GM21786 (cell line): ENCODE results near the gene UBE2G2.
"Not testable (repeated sequence)": the region's sequence is repeated elsewhere in the genome, so short reads cannot be mapped to it uniquely, and the experiment has no call there.

Experiments
- ATAC-seq: cut with Tn5 transposase; IDR thresholded peaks from one replicate; pipeline ENCODE4 v1.9.1; 2021; ENCODE audit not compliant: unreplicated experiment

Gene UBE2G2

GRCh38 chr21:44836666-44837471 is 35.2 kb upstream of the UBE2G2 start:
- no peak for ATAC-seq

- ATAC-seq, result no peak
Observed at GRCh38 chr21:44836349-44836665, 34.7 kb upstream of the UBE2G2 start.

DNA sequence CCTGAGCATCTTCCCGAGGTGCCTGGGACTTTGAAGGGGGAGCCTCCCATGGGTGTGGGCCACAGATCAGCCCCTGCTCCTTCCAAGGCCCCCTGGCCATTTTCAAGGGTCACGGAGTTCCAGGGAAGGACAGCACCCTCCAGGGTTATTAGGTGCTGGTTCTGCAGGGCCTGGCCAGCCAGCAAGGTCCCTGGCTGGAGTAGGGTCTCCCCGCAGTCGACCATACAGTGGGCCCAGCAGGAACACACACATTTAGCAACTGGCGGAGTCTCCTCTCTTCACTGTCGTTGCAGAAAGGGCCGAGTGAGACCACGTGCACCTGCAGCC is 34.0 kb upstream of the UBE2G2 start:
- no peak for ATAC-seq

DNA sequence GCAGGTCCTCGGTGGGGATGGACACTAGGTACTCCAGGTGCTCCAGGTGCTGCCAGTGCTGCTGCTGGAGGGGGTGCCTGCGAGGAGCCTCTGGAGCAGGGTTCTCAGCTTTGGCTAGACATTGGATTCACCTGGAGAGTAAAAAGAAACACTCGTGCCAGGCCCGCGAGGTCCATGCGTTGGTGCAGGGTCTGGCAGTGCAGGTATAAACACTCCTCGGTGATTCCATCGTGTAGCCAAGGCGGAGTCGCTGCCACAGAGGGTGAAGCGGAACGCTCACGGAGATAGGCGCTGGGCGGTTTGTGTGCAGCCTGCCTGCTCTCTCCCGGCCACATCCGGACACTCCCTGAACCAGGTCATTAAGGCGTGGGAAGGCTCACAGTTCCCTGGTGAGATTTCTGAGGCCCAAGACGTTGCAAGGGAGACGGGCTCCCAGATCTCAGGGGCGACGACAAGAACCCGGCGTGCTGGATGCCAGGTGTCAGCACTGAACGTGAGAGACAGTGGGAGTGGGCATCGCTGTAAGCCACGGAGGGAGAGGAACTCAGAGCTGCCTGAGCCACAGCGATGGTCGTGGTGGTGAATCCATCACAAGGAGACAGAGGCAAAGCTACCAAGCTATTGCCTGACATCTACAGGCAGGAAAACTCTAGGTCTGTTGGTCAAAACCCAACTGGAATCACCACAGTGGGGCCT is 33.5 kb upstream of the UBE2G2 start:
- no peak for ATAC-seq

- ATAC-seq, result no peak
Observed at GRCh38 chr21:44834231-44834950, 32.8 kb upstream of the UBE2G2 start.

DNA sequence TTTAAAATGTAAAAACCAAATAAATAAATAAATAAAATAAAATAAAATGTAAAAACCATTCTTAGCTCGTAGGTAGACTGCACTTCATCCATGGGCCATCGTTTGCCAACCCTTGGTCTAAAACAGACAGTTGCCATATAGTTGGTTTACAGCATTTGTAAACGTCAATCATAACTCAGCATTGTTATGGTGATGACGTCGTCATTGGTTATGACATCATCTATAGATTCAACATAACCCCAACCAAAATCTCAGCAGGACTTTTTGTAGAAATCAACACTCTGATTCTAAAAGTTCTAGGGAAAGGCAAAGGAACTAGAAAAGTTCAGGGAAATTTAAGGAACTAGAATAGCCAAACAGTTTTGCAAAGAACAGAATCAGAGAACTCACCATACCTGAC is 32.0 kb upstream of the UBE2G2 start:
- ATAC-seq, result no peak

DNA sequence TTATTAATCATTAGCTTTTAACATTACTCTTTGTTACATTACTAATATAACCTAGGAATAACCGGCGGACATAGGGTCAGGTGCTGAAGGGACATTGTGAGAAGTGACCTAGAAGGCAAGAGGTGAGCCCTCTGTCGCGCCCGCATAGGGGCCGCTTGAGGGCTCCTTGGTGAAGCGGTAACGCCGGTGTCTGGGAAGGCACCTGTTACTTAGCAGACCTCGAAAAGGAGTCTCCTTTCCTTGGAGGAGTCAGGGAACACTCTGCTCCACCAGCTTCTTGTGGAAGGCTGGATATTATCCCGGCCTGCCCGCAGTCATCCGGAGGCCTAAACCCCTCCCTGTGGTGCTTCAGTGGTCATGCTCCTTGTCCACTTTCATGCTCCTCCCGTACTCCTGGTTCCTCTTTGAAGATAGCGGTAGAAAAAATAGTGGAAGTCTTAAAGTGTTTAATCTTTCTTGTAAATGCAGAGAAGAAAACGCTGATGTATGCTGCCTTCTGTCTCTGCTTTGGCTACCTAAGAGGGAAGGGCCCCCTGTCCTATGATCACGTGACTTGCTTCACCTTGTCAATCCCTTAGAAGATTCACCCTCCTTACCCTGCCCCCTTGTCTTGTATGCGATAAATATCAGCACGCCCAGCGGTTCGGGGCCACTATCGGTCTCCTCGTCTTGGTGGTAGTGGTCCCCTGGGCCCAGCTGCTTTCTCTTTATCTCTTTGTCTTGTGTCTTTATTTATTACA is 31.1 kb upstream of the UBE2G2 start:
- not testable (repeated sequence) for ATAC-seq

GRCh38 chr21:44831227-44831860 is 29.7 kb upstream of the UBE2G2 start:
- ATAC-seq, result no peak

DNA sequence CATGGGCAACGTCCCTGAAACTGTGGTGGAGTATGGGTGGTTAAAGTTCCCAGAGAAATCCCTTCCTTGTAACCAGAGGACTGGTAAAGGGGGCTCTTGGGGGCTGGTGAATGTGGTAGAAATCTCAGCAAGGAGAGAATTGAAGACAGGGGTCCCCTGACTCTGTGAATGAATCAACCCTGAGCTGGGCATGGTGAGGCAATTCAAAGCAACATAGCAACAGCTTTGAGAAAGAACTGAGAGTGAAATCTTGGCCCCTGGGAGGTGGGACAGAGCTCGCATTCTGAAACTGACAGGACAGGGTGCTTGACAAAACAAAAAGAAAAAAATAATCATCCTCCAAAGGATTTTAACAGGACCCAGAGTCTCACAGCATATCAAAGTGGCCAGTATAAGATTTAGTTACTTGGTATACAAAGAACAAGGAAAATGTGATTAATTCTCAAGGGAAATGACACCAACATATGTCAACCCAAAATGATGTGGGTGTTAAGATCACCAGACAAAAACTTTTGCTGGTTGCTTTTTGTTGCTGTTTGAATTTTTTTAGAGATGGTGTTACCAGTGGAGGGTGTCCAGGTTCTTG is 28.0 kb upstream of the UBE2G2 start:
- ATAC-seq, result no peak

GRCh38 chr21:44828362-44829056 is 26.9 kb upstream of the UBE2G2 start:
- ATAC-seq, result no peak

- ATAC-seq, result no peak
Observed at GRCh38 chr21:44823179-44823660, 21.6 kb upstream of the UBE2G2 start.

GRCh38 chr21:44822484-44823178 is 21.0 kb upstream of the UBE2G2 start:
- ATAC-seq, result no peak

DNA sequence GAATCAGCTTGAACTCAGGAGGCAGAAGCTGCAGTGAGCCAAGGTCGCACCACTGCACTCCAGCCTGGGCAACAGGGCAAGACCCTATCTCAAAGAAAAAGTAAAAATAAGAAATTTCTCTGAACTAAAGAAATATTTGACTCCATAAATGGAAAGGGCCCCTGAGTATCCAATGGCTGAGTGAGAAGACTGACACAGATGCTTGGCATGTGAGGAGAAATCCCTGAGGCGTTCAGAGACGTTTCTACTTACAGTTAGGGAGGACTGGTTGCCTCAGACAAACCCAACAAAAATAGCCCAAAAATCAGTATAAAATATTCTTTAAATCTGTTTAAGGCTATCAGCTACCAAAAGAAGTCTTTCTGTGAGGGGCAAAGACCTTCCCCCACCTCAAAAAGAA is 19.2 kb upstream of the UBE2G2 start:
- ATAC-seq, result no peak

DNA sequence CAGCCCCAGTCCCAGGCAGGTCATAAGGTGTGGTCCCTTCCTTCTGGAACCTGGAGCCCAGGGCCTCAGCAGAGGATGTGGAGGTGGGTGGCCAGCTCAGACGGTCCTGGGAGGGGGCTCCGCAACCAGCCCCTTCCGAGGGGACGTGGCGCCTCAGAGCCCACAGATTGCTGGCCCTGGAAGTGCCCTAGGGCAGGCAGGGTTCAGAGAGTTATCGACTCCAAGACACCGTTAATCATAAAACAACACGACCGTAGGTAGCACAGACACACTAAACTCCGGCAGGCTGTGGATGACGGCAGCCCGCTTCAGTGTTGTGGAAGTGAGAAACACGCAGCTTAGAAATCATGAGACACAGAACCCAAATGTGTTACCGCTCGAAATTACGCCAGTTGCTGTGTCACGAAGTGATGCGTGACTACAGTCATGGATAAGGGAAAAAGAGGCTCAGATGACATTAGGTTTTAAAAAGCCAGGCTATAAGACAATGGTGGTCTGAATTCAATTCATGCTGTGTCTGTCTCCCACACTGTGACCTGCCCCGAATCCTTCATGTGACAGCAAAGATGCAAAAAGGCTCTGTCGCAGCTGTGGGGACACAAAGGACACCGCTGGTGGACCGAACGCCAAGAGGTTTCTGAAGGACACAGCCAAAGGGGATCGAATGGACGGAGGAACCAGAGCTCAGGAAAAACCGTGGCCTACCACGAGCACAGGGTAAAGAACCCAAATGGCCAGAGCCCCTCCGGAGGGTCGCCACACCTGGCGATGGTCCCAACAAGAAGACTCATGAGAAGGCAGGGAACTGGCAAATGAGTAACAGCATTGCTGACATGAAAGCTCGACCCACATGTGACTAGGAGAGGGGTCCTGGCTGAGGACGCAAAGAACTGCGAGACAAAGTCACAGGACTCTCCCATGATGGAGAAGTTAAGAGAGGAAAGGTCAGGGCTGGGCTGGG is 17.9 kb upstream of the UBE2G2 start:
- ATAC-seq, result no peak

- no peak for ATAC-seq
Observed at GRCh38 chr21:44818640-44819011, 17.0 kb upstream of the UBE2G2 start.

GRCh38 chr21:44817914-44818639 is 16.5 kb upstream of the UBE2G2 start, which contains the start of gene SUMO3:
SUMO3 (minus strand) TSS chr21:44818062; CDS start chr21:44817968, 94 bp downstream.
- peak; percentile 47 for ATAC-seq

DNA sequence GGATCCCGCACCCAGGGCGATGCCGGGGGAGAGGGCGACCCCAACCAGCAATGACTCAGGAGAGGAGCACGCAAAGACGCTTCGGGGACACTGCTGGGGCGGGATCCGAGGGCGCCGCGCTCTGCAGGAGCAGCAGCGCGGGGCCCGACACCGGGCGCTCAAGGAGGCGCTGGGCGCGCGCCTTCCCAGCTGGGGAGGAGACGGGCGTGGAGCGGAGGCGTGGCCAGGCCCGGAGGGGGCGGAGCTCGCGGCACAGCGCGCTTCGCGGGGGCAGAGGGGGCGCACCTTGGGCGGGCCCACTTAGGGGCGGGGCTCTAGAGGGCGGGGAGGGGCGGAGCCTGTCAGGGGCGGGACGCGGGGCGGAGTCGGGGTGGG is 15.9 kb upstream of the UBE2G2 start:
- peak; percentile 68 for ATAC-seq
